Stimulated activated naive CD8-positive, alpha-beta T cell treated with anti-CD3 and anti-CD28 coated beads, Interleukin-15, Interleukin-2, amounts not matched to agents 100 ng/mL and 50 ng/mL, for 24 hours (primary cell): ENCODE measurements around the gene TAC4.

Experiments used
- H3K27ac Mint-ChIP-seq: one replicate; pipeline ENCODE4 v1.8.0; 2021; ENCODE audit warnings: mild to moderate bottlenecking, mixed read lengths
- H3K27me3 Mint-ChIP-seq: one replicate; pipeline ENCODE4 v1.8.0; 2021; ENCODE audit warnings: mixed read lengths
- H3K36me3 Mint-ChIP-seq: one replicate; pipeline ENCODE4 v1.8.0; 2021; ENCODE audit warnings: low read depth, mixed read lengths
- H3K4me1 Mint-ChIP-seq: one replicate; pipeline ENCODE4 v1.8.0; 2021; ENCODE audit warnings: low read depth, mixed read lengths
- H3K4me3 Mint-ChIP-seq: one replicate; pipeline ENCODE4 v1.8.0; 2021; ENCODE audit warnings: mild to moderate bottlenecking, mixed read lengths
- H3K9me3 Mint-ChIP-seq: one replicate; pipeline ENCODE4 v1.8.0; 2021; ENCODE audit warnings: mixed read lengths

Gene TAC4

GRCh38 chr17:49880291-49881053 is 32.6 kb upstream of the TAC4 start:
- H3K36me3 Mint-ChIP-seq = no peaks in the 10 kb centered on the region
- H3K4me3 Mint-ChIP-seq = no peak overlapping the region
- peaks cover 6% of the 10 kb centered on the region for H3K4me1 Mint-ChIP-seq
- no peak overlapping the region for H3K27ac Mint-ChIP-seq
- no peaks in the 10 kb centered on the region for H3K9me3 Mint-ChIP-seq
- peaks cover 48% of the 10 kb centered on the region for H3K27me3 Mint-ChIP-seq

DNA sequence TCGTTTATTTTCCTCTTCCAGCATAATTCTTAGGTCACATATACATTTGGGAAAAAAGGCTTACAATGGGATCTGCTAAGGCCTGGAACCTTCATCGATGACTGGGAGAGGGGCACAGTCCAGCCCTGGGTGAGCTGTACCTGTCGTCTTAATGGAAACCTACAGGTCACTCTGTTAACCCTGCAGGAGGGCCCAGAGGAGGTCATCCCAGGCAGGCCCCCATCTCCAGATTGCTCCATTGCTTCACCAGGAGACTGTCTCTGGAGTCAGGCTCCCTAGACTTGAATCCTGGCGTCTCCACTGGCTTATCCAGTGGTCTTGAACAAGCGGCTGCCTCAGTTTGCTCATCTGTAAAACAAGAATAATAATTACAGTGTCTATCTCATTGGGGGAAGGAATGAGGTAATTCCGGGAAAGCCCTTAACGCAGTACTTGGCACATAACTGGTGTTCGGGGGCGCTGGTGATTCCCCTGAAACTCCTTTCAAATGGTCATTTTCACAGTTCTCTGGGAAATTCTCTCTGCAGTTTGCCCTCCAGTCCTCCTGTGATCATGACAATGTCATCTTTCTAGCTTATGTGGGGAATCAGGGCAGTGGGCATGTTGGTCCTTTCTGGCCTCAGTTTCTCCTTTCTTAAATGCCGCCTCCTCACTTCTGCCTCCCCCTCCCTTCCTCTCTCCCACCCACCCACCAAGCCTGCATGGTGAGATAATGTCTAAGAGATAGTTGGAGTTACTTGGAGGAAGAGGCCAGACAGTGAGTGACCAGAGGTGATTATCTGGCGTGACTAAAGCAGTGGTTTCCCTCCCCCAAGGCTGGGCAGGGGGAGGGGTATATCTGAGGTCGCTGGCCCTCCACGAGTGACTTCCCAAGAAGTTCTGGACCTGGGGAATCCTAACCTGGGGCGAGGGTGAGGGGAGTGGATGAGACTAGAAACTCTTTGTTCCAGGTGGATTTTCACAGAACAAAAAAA is 31.3 kb upstream of the TAC4 start:
- Mint-ChIP-seq H3K27ac (no peak overlapping the region), H3K4me3 (no peak overlapping the region), H3K9me3 (no peaks in the 10 kb centered on the region), H3K36me3 (no peaks in the 10 kb centered on the region), H3K4me1 (peaks cover 6% of the 10 kb centered on the region), H3K27me3 (peaks cover 48% of the 10 kb centered on the region)

GRCh38 chr17:49875685-49876084 is 27.8 kb upstream of the TAC4 start:
- no peaks in the 10 kb centered on the region for H3K9me3 Mint-ChIP-seq
- peaks cover 23% of the 10 kb centered on the region for H3K27me3 Mint-ChIP-seq
- H3K4me1 Mint-ChIP-seq = peaks cover 20% of the 10 kb centered on the region
- no peaks in the 10 kb centered on the region for H3K36me3 Mint-ChIP-seq
- H3K4me3 Mint-ChIP-seq = no peak overlapping the region
- no peak overlapping the region for H3K27ac Mint-ChIP-seq

DNA sequence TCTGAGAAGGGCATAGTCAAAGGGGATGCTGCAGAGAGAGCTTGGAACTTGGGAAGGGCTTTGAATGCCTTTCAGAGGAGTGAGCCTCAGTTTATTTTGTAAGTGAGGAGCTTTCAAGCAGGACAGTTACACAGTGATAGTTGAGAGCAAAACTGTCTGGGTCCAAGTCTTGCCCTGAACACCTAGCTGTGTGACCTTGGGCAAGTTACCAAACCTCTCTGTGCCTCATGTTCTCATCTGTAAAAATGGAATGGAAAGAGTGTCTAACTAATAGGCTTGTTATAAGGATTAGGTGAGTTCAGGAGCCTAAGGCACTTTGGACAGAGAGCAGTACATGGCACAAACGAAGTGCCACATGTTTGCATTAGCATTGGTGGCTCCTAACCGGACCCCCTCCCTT is 27.0 kb upstream of the TAC4 start:
- Mint-ChIP-seq H3K27ac (no peak overlapping the region), H3K27me3 (peaks cover 21% of the 10 kb centered on the region)

GRCh38 chr17:49873926-49874325 is 26.1 kb upstream of the TAC4 start:
- peaks cover 12% of the 10 kb centered on the region for H3K27me3 Mint-ChIP-seq
- H3K4me1 Mint-ChIP-seq = peaks cover 15% of the 10 kb centered on the region
- H3K4me3 Mint-ChIP-seq = no peak overlapping the region
- H3K9me3 Mint-ChIP-seq = no peaks in the 10 kb centered on the region
- H3K36me3 Mint-ChIP-seq = no peaks in the 10 kb centered on the region
- H3K27ac Mint-ChIP-seq = no peak overlapping the region

More for the DNA sequence above, 27.0 kb upstream of the TAC4 start:
- Mint-ChIP-seq H3K9me3 (no peaks in the 10 kb centered on the region), H3K4me1 (peaks cover 15% of the 10 kb centered on the region), H3K4me3 (no peak overlapping the region), H3K36me3 (no peaks in the 10 kb centered on the region)

GRCh38 chr17:49873466-49873865 is 25.6 kb upstream of the TAC4 start:
- H3K9me3 Mint-ChIP-seq = no peaks in the 10 kb centered on the region
- peaks cover 10% of the 10 kb centered on the region for H3K27me3 Mint-ChIP-seq
- no peak overlapping the region for H3K27ac Mint-ChIP-seq
- H3K36me3 Mint-ChIP-seq = no peaks in the 10 kb centered on the region
- H3K4me3 Mint-ChIP-seq = no peak overlapping the region
- H3K4me1 Mint-ChIP-seq = peaks cover 15% of the 10 kb centered on the region

DNA sequence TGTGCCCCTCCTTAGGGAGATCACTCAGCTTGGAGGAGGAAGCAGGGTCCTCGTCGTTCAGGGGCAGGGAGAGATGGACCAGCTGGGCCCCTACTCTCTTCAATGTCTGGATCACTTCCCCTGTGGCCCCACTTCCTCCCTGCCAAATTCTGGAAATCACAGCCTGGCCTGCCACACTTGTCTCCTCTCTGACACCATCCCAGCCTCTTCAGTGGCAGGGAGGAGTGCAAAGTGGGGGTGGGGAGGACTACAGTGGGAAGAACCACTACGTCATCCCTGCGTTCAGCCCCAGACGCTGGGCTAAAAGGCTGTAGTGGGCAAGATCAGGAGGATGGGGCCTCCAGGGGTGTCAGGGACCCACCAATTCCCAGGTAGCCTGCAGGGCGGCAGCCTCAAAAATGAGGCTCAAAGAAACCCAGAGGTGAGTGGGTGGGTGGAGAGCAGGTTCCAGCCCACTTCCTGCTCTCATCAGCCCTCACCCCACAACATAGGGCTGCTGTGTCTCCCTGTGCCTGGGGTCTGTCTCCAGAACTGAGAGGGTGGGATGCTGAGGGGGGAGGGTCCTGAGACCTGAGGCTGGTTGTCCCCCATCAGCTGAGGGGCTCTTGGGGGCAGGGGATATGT is 25.0 kb upstream of the TAC4 start:
- Mint-ChIP-seq H3K27ac (peak overlapping the region; percentile 18), H3K27me3 (peaks cover 7% of the 10 kb centered on the region), H3K4me1 (peaks cover 15% of the 10 kb centered on the region), H3K36me3 (no peaks in the 10 kb centered on the region), H3K9me3 (no peaks in the 10 kb centered on the region), H3K4me3 (no peak overlapping the region)

- Mint-ChIP-seq H3K27me3 (peaks cover 4% of the 10 kb centered on the region), H3K27ac (no peak overlapping the region), H3K36me3 (no peaks in the 10 kb centered on the region), H3K9me3 (no peaks in the 10 kb centered on the region), H3K4me3 (no peak overlapping the region), H3K4me1 (peaks cover 15% of the 10 kb centered on the region)
Measured at GRCh38 chr17:49871211-49871610, 23.3 kb upstream of the TAC4 start.

GRCh38 chr17:49870298-49870697 is 22.4 kb upstream of the TAC4 start:
- peaks cover 4% of the 10 kb centered on the region for H3K27me3 Mint-ChIP-seq
- H3K9me3 Mint-ChIP-seq = no peaks in the 10 kb centered on the region
- no peak overlapping the region for H3K27ac Mint-ChIP-seq
- H3K4me3 Mint-ChIP-seq = no peak overlapping the region
- H3K4me1 Mint-ChIP-seq = peaks cover 15% of the 10 kb centered on the region
- no peaks in the 10 kb centered on the region for H3K36me3 Mint-ChIP-seq

DNA sequence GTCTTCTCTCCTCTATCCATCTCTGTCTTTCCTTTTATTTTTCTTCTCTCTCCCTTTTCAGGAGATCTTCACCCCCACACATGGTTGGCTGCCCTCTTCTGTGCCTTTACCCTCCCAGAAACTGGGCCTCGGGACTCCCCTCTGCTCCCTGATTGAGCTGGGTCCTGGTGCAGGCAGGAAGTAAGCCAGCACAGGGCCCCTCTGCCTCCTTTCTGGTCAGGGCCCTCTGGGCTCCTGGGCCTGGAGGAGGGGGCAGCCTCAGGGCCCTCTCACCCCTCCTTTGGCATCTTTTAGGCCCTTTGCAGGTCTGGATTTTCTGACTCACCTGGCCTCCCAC is 21.1 kb upstream of the TAC4 start:
- H3K4me1 Mint-ChIP-seq = peaks cover 15% of the 10 kb centered on the region
- no peak overlapping the region for H3K4me3 Mint-ChIP-seq
- H3K36me3 Mint-ChIP-seq = no peaks in the 10 kb centered on the region
- H3K27me3 Mint-ChIP-seq = no peaks in the 10 kb centered on the region
- H3K27ac Mint-ChIP-seq = peak overlapping the region; percentile 7
- H3K9me3 Mint-ChIP-seq = no peaks in the 10 kb centered on the region

DNA sequence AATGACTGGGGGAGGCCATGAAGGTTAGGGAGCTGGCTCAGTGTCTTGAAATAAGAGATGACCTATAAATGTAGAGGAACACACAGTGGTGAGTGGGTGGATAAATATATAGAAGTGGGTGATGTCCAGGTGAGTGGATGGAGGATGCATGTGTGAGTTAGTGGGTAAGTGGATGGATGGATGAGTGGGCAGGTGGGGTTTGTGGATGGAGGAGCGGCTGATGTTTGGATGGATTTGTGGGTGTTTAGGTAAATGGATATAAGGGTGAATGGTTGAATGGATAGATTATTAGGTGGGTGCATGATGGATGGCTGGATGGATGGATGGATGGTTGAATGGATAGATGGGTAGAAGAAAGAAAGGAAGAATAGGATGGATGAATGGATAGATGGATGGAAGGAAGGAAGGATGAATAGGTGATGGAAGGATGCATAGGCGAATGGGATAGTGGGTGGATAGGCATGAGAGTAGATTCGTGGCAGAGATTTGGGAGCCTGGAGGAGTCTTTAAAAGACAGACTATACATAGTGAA is 19.1 kb upstream of the TAC4 start:
- H3K9me3 Mint-ChIP-seq = no peaks in the 10 kb centered on the region
- no peak overlapping the region for H3K27ac Mint-ChIP-seq
- no peaks in the 10 kb centered on the region for H3K36me3 Mint-ChIP-seq
- no peaks in the 10 kb centered on the region for H3K4me1 Mint-ChIP-seq
- H3K27me3 Mint-ChIP-seq = no peaks in the 10 kb centered on the region
- H3K4me3 Mint-ChIP-seq = no peak overlapping the region

DNA sequence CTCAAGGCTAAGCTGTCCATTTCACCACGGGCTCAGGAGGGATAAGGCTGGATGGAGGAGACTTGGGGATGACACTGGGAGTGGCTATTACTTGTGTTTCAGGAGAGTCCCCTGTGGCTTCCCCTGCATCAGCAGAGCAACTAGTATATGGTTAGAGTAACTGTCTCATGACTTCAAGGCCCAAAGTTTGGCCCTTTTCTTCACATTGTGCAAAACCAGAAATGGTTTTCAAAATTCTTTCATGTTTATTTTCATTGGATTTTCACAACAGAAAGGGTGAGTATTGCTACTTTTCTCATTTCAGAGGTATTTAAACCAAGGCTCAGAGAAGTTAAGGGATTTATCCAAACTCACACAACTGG is 18.1 kb upstream of the TAC4 start:
- Mint-ChIP-seq H3K27ac (no peak overlapping the region), H3K36me3 (no peaks in the 10 kb centered on the region), H3K27me3 (peaks cover 3% of the 10 kb centered on the region), H3K4me1 (peaks cover 3% of the 10 kb centered on the region), H3K9me3 (no peaks in the 10 kb centered on the region), H3K4me3 (no peak overlapping the region)

GRCh38 chr17:49862781-49863331 is 15.0 kb upstream of the TAC4 start:
- H3K27me3 Mint-ChIP-seq = peaks cover 5% of the 10 kb centered on the region
- H3K4me1 Mint-ChIP-seq = peaks cover 5% of the 10 kb centered on the region
- no peak overlapping the region for H3K27ac Mint-ChIP-seq
- H3K9me3 Mint-ChIP-seq = no peaks in the 10 kb centered on the region
- no peaks in the 10 kb centered on the region for H3K36me3 Mint-ChIP-seq
- H3K4me3 Mint-ChIP-seq = no peak overlapping the region

GRCh38 chr17:49861150-49861884 is 13.4 kb upstream of the TAC4 start:
- H3K4me1 Mint-ChIP-seq = peaks cover 5% of the 10 kb centered on the region

More at GRCh38 chr17:49861150-49861884, 13.4 kb upstream of the TAC4 start:
- Mint-ChIP-seq H3K27ac (no peak overlapping the region), H3K9me3 (no peaks in the 10 kb centered on the region), H3K36me3 (no peaks in the 10 kb centered on the region), H3K4me3 (no peak overlapping the region), H3K27me3 (peaks cover 5% of the 10 kb centered on the region)
